OCI-LY7 (cell line): ENCODE measurements around the gene ZNF467. TPM values are rescaled to one million over a fixed set of nuclear protein-coding genes. Genes with fewer than 3 reads are reported as not detected.

Experiments used
- BruUV-seq: library from RNA; stranded (reverse); fragments of 400-500 nt; replicated peaks from 2 replicates; lab custom pipeline; 2021; lab: Mats Ljungman, UMichigan
- CTCF ChIA-PET: fragments of 300-600 bp; sonication (Branson Sonifier 250); formaldehyde crosslinking; loops from one replicate; lab custom pipeline; 2022; ENCODE audit warnings: antibody characterized with exemption; ENCODE audit not compliant: unreplicated experiment; lab: Charles Lee
- POLR2A ChIA-PET: fragments of 300-600 bp; sonication (Branson Sonifier 250); formaldehyde crosslinking; loops from one replicate; lab custom pipeline; 2022; ENCODE audit warnings: antibody characterized with exemption; lab: Charles Lee
- DNase-seq: peaks from one replicate; pipeline ENCODE4 v3.0.0-alpha.2; 2015; ENCODE audit warnings: low spot score
- H2AFZ ChIP-seq: fragments of 200-600 bp; sonication (generic), shearing (Covaris generic); 2 replicates; pipeline ENCODE4 v1.6.1; 2014; ENCODE audit warnings: mild to moderate bottlenecking, antibody characterized with exemption, low read length, moderate library complexity
- H3K27ac ChIP-seq: fragments of 200-600 bp; sonication (generic); 2 replicates; pipeline ENCODE4 v1.5.1; 2014; ENCODE audit warnings: mixed run types, low read depth, mild to moderate bottlenecking, moderate library complexity, low read length, inconsistent platforms; ENCODE audit not compliant: poor library complexity, severe bottlenecking
- H3K36me3 ChIP-seq: fragments of 200-600 bp; sonication (generic); 2 replicates; pipeline ENCODE4 v1.6.1; 2014; ENCODE audit warnings: mild to moderate bottlenecking, antibody characterized with exemption, low read length, moderate library complexity, mixed read lengths; ENCODE audit not compliant: insufficient read depth
- H3K4me1 ChIP-seq: fragments of 200-600 bp; sonication (generic); 2 replicates; pipeline ENCODE4 v1.5.1; 2014; ENCODE audit warnings: mild to moderate bottlenecking, low read length; ENCODE audit not compliant: insufficient read depth, poor library complexity, severe bottlenecking
- H3K4me2 ChIP-seq: fragments of 200-600 bp; sonication (generic); 2 replicates; pipeline ENCODE4 v1.6.1; 2014; ENCODE audit warnings: mild to moderate bottlenecking, low read length
- H3K4me3 ChIP-seq: fragments of 200-600 bp; sonication (generic); 2 replicates; pipeline ENCODE4 v1.5.1; 2014; ENCODE audit warnings: mild to moderate bottlenecking, low read depth, low read length; ENCODE audit not compliant: poor library complexity, severe bottlenecking
- H3K79me2 ChIP-seq: fragments of 200-600 bp; sonication (generic); 2 replicates; pipeline ENCODE4 v1.6.1; 2016; ENCODE audit warnings: low read depth, mild to moderate bottlenecking, low read length, moderate library complexity, mixed read lengths; ENCODE audit not compliant: insufficient read depth
- H3K9me2 ChIP-seq: fragments of 200-600 bp; sonication (generic); 2 replicates; pipeline ENCODE4 v1.6.1; 2016; ENCODE audit warnings: mild to moderate bottlenecking, low read length, mixed read lengths; ENCODE audit not compliant: insufficient read depth
- H3K9me3 ChIP-seq: fragments of 200-600 bp; sonication (generic); 2 replicates; pipeline ENCODE4 v1.6.1; 2014; ENCODE audit warnings: mild to moderate bottlenecking, mixed run types, low read length, mixed read lengths
- H4K20me1 ChIP-seq: fragments of 200-600 bp; sonication (generic); 2 replicates; pipeline ENCODE4 v1.6.1; 2014; ENCODE audit warnings: mild to moderate bottlenecking, antibody characterized with exemption, low read length, moderate library complexity, mixed read lengths; ENCODE audit not compliant: insufficient read depth
- EZH2phosphoT487 ChIP-seq: fragments of 200-600 bp; sonication (generic); IDR thresholded peaks from 2 replicates; pipeline ENCODE4 v1.6.1; 2018; ENCODE audit warnings: low read depth, borderline replicate concordance, mild to moderate bottlenecking, mixed run types, antibody characterized with exemption, low read length, moderate library complexity, mixed read lengths
- intact Hi-C: fragments of 100-400 bp; cut with micrococcal nuclease; formaldehyde crosslinking; loops from one replicate; pipeline ENCODE4 v1.10.0; 2022; ENCODE audit not compliant: unreplicated experiment
- total RNA-seq, 2 experiments: library from RNA; depleted of rRNA in 1 of 2; stranded (reverse); fragments of >200 nt in 1 of 2; shearing (Covaris generic) in 1 of 2; gene quantifications; 2 replicates each; pipeline ENCODE4 v1.2.3, GENCODE V29; 2014 to 2022
- TF ChIP-seq, protein P1 (sequence below): fragments of 200-600 bp; sonication (generic); conservative IDR thresholded peaks from 2 replicates; pipeline ENCODE4 v1.5.1; 2014; ENCODE audit warnings: mild to moderate bottlenecking, antibody characterized with exemption, low read length, moderate library complexity, mixed read lengths

The ZNF467 gene
- total RNA-seq, 2 experiments from 2014 or later = 0.22 to 0.40 TPM

- peaks cover 27% of the 10 kb centered on the region; the same call in 1 of the 2 replicates for H3K36me3 ChIP-seq
- H3K4me3 ChIP-seq = no peak overlapping the region
- no TSS peak for BruUV-seq
- H4K20me1 ChIP-seq = no peaks in the 10 kb centered on the region
- H2AFZ ChIP-seq = no peak overlapping the region
- ChIA-PET POLR2A (no interaction called here), CTCF (no interaction called here)
- H3K4me1 ChIP-seq = no peaks in the 10 kb centered on the region
- no peaks in the 10 kb centered on the region for H3K79me2 ChIP-seq
- no peaks in the 10 kb centered on the region for H3K9me2 ChIP-seq
- intact Hi-C loops = no loop called here
- H3K9me3 ChIP-seq = no peaks in the 10 kb centered on the region
- DNase-seq = no peak
- H3K4me2 ChIP-seq = no peak overlapping the region
- TF ChIP-seq, protein P1, sequence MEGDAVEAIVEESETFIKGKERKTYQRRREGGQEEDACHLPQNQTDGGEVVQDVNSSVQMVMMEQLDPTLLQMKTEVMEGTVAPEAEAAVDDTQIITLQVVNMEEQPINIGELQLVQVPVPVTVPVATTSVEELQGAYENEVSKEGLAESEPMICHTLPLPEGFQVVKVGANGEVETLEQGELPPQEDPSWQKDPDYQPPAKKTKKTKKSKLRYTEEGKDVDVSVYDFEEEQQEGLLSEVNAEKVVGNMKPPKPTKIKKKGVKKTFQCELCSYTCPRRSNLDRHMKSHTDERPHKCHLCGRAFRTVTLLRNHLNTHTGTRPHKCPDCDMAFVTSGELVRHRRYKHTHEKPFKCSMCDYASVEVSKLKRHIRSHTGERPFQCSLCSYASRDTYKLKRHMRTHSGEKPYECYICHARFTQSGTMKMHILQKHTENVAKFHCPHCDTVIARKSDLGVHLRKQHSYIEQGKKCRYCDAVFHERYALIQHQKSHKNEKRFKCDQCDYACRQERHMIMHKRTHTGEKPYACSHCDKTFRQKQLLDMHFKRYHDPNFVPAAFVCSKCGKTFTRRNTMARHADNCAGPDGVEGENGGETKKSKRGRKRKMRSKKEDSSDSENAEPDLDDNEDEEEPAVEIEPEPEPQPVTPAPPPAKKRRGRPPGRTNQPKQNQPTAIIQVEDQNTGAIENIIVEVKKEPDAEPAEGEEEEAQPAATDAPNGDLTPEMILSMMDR = no peak
- no peak for TF ChIP-seq EZH2phosphoT487
- no peak overlapping the region for H3K27ac ChIP-seq
Measured at GRCh38 chr7:149723082-149723767, 50.2 kb downstream of the ZNF467 start.

DNA sequence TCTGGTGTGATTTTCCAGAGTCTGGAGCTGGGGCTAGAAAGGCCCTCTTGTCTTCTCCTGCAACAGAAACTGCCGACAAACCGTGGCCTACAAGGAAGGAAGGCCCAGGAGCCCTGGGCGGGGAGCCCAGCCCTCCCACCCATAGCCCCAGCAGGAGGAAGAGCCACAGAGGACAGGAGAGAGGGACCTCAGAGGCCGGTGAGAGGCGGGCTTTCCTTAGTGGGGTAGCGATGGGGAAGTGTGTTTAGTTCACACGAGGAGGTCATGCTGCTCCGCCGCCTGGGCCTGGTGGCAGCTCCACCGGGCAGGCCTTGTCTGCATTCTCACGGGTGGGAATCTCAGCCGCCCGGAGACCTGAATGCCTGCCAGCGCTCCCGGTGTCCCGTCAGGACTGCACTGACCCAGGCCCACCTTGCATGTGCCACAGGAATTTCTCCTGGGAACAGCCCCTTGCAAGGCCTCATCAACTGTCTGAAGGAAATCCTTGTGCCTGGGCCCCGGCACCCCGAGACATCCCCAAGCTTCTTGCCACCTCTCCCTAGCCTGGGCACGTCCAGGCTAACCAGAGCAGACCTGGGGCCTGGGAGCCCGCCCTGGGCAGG is 50.9 kb downstream of the ZNF467 start:
- ChIA-PET POLR2A (no interaction called here), CTCF (no interaction called here)
- Histone ChIP-seq H3K4me1 (no peaks in the 10 kb centered on the region), H3K27ac (no peak overlapping the region), H2AFZ (no peak overlapping the region), H3K4me3 (no peak overlapping the region), H3K9me3 (no peaks in the 10 kb centered on the region), H3K4me2 (no peak overlapping the region), H4K20me1 (no peaks in the 10 kb centered on the region), H3K79me2 (no peaks in the 10 kb centered on the region), H3K36me3 (peaks cover 27% of the 10 kb centered on the region; the same call in 1 of the 2 replicates), H3K9me2 (no peaks in the 10 kb centered on the region)
- intact Hi-C loops = no loop called here
- no peak for DNase-seq
- no TSS peak for BruUV-seq
- no peak for TF ChIP-seq EZH2phosphoT487
- TF ChIP-seq, protein P1 = no peak

GRCh38 chr7:149721084-149721601 is 52.2 kb downstream of the ZNF467 start:
- H3K9me3 ChIP-seq = no peaks in the 10 kb centered on the region
- intact Hi-C loops = no loop called here
- BruUV-seq = no TSS peak
- H3K36me3 ChIP-seq = peaks cover 23% of the 10 kb centered on the region; the same call in 1 of the 2 replicates
- no peak overlapping the region for H3K4me2 ChIP-seq
- H3K4me3 ChIP-seq = no peak overlapping the region
- H3K27ac ChIP-seq = no peak overlapping the region
- H4K20me1 ChIP-seq = no peaks in the 10 kb centered on the region
- POLR2A ChIA-PET = no interaction called here
- no peaks in the 10 kb centered on the region for H3K9me2 ChIP-seq
- TF ChIP-seq, protein P1 = no peak
- TF ChIP-seq EZH2phosphoT487 = no peak
- H2AFZ ChIP-seq = no peak overlapping the region
- peaks cover 4% of the 10 kb centered on the region for H3K4me1 ChIP-seq
- no peaks in the 10 kb centered on the region for H3K79me2 ChIP-seq
- CTCF ChIA-PET = no interaction called here
- DNase-seq = no peak
